Testis (tissue), 2 donors: Measurements from ENCODE around the gene ITGB4.

Source experiments
- POLR2A ChIP-seq: fragments of 450-650 bp; IDR thresholded peaks from one replicate; pipeline ENCODE4 v1.6.1; 2017; ENCODE audit warnings: antibody characterized with exemption, mild to moderate bottlenecking, moderate library complexity
- TF ChIP-seq, protein P1 (sequence below), 3 experiments: fragments of 450-650 bp in 2 of 3; fragments of 200-600 bp in 1 of 3; sonication (generic) in 1 of 3; IDR thresholded peaks; one replicate each; pipeline ENCODE4 v1.5.1; 2016 to 2019; ENCODE audit warnings: antibody characterized with exemption in 3 of 3, mild to moderate bottlenecking in 2 of 3, moderate library complexity in 1 of 3

DNA sequence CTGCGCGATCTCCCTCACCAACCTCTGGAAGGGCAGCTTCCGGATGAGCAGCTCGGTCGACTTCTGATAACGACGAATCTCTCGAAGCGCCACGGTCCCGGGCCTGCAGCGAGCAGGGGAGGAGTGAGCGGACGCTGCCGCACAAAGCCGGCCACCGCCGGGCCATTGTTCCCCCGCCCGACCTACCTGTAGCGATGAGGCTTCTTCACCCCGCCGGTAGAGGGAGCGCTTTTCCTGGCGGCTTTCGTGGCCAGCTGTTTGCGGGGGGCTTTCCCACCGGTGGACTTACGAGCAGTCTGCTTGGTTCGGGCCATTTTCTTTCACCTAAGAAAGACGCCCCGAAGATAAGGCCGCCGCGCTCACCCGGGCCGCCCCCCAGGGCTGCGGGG is 57.6 kb downstream of the ITGB4 start:
- TF ChIP-seq, protein P1, sequence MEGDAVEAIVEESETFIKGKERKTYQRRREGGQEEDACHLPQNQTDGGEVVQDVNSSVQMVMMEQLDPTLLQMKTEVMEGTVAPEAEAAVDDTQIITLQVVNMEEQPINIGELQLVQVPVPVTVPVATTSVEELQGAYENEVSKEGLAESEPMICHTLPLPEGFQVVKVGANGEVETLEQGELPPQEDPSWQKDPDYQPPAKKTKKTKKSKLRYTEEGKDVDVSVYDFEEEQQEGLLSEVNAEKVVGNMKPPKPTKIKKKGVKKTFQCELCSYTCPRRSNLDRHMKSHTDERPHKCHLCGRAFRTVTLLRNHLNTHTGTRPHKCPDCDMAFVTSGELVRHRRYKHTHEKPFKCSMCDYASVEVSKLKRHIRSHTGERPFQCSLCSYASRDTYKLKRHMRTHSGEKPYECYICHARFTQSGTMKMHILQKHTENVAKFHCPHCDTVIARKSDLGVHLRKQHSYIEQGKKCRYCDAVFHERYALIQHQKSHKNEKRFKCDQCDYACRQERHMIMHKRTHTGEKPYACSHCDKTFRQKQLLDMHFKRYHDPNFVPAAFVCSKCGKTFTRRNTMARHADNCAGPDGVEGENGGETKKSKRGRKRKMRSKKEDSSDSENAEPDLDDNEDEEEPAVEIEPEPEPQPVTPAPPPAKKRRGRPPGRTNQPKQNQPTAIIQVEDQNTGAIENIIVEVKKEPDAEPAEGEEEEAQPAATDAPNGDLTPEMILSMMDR (IDR thresholded peaks at IDR 0.05), result peak; percentile 27 to 37 (median 34)
- TF ChIP-seq POLR2A, result no peak
